Cardiac fibroblast (primary cell): ENCODE results near the gene TOR1B.

ENCODE experiments used
- DNase-seq, 2 donors: peaks; one replicate each; pipeline versions ENCODE4 v3.0.0 to v3.0.0-alpha.2; 2010; ENCODE audit warnings: low read depth in 2 of 2
- H3K4me3 ChIP-seq, 2 donors: replicated peaks in 1 of 2; 1 replicate in 1 of 2; 2 replicates in 1 of 2; pipeline ENCODE4 v1.5.1; 2011; ENCODE audit warnings: low read depth in 2 of 2, low read length in 2 of 2, mild to moderate bottlenecking in 2 of 2, moderate library complexity in 1 of 2
- TF ChIP-seq, protein P1 (sequence below): IDR thresholded peaks from one replicate; pipeline ENCODE4 v1.5.1; 2011; ENCODE audit warnings: low read depth, mild to moderate bottlenecking, low read length, inconsistent platforms

The TOR1B gene

GRCh38 chr9:129813661-129814060, 10.7 kb downstream of the TOR1B start:
- no peak overlapping the region for H3K4me3 ChIP-seq
- no peak for DNase-seq
- TF ChIP-seq, protein P1, sequence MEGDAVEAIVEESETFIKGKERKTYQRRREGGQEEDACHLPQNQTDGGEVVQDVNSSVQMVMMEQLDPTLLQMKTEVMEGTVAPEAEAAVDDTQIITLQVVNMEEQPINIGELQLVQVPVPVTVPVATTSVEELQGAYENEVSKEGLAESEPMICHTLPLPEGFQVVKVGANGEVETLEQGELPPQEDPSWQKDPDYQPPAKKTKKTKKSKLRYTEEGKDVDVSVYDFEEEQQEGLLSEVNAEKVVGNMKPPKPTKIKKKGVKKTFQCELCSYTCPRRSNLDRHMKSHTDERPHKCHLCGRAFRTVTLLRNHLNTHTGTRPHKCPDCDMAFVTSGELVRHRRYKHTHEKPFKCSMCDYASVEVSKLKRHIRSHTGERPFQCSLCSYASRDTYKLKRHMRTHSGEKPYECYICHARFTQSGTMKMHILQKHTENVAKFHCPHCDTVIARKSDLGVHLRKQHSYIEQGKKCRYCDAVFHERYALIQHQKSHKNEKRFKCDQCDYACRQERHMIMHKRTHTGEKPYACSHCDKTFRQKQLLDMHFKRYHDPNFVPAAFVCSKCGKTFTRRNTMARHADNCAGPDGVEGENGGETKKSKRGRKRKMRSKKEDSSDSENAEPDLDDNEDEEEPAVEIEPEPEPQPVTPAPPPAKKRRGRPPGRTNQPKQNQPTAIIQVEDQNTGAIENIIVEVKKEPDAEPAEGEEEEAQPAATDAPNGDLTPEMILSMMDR, result no peak

DNA sequence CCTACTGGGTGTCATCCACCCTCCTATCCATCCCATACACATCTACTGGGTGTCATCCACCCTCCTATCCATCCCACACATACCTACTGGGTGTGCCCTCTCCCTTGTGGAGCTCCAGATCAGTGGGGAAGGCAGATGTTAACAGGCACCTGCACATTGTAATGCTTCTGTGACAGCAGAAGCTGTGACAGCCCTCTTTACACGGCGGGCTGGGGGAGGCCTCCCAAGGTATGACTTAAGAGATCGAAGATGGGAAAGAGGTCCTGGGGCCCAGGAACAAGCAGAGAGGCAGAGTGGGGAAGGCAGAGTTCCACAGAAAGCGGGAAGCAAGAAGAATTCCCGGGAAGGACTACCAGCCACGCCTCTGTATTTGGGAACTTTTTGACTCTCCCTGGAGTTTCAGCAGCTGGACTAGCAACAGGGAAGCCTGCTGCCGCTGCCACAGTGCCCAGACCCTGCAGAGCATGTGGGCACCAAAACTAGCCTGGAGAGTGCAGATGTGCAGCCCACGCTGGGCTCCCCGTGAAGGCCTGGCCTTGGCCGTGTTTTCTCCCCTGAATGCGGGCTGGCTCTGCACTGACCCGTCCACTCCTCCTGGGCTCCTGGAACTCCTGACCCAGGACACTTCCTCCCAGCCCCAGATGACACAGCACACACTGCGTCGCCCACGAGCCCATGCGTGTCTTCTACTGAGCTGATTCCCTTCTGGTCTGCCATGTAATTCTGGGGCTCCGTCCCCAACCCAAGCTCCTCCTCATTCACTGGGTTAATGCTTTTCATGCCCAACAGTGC, 11.6 kb downstream of the TOR1B start:
- TF ChIP-seq, protein P1, result no peak
- no peak for DNase-seq
- no peak overlapping the region for H3K4me3 ChIP-seq

GRCh38 chr9:129815278-129815677, 12.3 kb downstream of the TOR1B start:
- no peak overlapping the region for H3K4me3 ChIP-seq
- TF ChIP-seq, protein P1, result no peak
- DNase-seq, result no peak

DNA sequence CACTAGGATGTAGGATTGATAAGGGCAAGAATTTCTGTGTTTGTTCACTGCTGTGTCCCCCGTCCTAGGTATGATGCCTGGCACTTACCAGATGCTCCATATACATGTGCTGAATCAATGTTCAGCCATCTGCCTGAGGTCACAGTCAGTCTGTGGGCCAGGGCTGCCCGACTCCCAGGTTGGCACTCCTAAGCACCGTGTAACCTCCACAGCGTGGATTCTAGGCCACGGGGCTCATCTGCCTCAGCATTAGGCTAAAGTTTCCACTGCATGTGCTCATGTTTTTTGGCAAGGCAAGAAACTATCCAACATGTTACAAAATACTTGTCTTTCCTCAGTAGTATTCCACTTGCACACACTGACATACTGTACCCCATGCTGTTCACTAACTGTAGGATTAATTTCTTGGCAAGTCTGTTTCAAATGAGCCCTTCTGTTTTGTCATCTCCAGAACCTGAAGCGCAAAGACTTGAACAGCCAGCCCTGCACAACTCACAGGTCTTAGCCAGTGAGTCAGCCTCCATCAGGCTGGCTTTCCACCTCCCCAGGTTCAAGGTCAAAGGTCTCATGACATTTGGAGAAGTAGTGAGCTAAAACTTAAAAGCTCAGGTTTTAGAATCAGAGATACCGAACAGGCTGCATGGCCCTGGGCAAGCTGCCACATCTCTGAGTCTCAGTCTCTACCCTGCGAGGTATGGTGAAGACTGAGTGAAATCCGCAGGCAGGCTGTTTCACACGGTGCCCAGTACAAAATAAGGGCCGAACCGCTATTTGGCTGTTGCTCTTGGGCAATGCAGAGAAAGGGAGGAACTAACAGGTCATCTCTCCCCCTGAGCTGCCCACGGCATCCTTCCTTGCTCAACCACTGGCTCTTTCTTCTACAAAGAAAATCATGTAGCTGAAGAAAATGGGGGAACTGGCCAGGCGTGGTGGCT, 13.8 kb downstream of the TOR1B start:
- DNase-seq, result no peak
- no peak overlapping the region for H3K4me3 ChIP-seq
- TF ChIP-seq, protein P1, result no peak

GRCh38 chr9:129822898-129823541, 20.0 kb downstream of the TOR1B start:
- DNase-seq, result peak; percentile 39 to 43
- H3K4me3 ChIP-seq, result peak overlapping the region; percentile 68 to 91
- TF ChIP-seq, protein P1, result no peak

GRCh38 chr9:129823542-129823934, 20.6 kb downstream of the TOR1B start:
- peak overlapping the region; percentile 68 to 91 for H3K4me3 ChIP-seq
- TF ChIP-seq, protein P1, result no peak
- no peak for DNase-seq
